Activated CD4-positive, alpha-beta T cell treated with anti-CD3 and anti-CD28 coated beads, Interleukin-2, Interleukin-4, amounts not matched to agents 100 ng/mL and 50 ng/mL, durations not matched to agents 16 hours and 8 hours (primary cell): ENCODE data around the gene PRDM5.
"Not testable (repeated sequence)": the region's sequence is repeated elsewhere in the genome, so short reads cannot be mapped to it uniquely, and the experiment has no call there.

Experiments
- DNase-seq: peaks from one replicate; pipeline ENCODE4 v3.0.0-alpha.2; 2020; ENCODE audit warnings: low spot score

The PRDM5 gene

GRCh38 chr4:120703908-120704307 is 218.6 kb downstream of the PRDM5 start:
- no peak for DNase-seq

- DNase-seq, result no peak
Measured at GRCh38 chr4:120699354-120699753, 223.2 kb downstream of the PRDM5 start.

GRCh38 chr4:120694973-120695372 is 227.6 kb downstream of the PRDM5 start:
- DNase-seq, result no peak

- DNase-seq, result no peak
Measured at GRCh38 chr4:120693816-120694215, 228.7 kb downstream of the PRDM5 start.

- no peak for DNase-seq
Measured at GRCh38 chr4:120692964-120693363, 229.6 kb downstream of the PRDM5 start.

GRCh38 chr4:120691536-120691935 is 231.0 kb downstream of the PRDM5 start:
- no peak for DNase-seq

- DNase-seq, result no peak
Measured at GRCh38 chr4:120691106-120691505, 231.4 kb downstream of the PRDM5 start.

GRCh38 chr4:120688791-120689190 is 233.7 kb downstream of the PRDM5 start:
- DNase-seq, result no peak

GRCh38 chr4:120685756-120686278 is 236.7 kb downstream of the PRDM5 start:
- no peak for DNase-seq

GRCh38 chr4:120683897-120684540 is 238.5 kb downstream of the PRDM5 start:
- no peak for DNase-seq

GRCh38 chr4:120682981-120683380 is 239.5 kb downstream of the PRDM5 start:
- no peak for DNase-seq

GRCh38 chr4:120680647-120681228 is 241.8 kb downstream of the PRDM5 start:
- peak; percentile 2 for DNase-seq

- no peak for DNase-seq
Measured at GRCh38 chr4:120673696-120674095, 248.8 kb downstream of the PRDM5 start.

- no peak for DNase-seq
Measured at GRCh38 chr4:120672558-120673147, 249.9 kb downstream of the PRDM5 start.

- no peak for DNase-seq
Measured at GRCh38 chr4:120672076-120672475, 250.4 kb downstream of the PRDM5 start.

GRCh38 chr4:120671538-120671937 is 251.0 kb downstream of the PRDM5 start:
- DNase-seq, result no peak

- no peak for DNase-seq
Measured at GRCh38 chr4:120667102-120667501, 255.4 kb downstream of the PRDM5 start.

- DNase-seq, result no peak
Measured at GRCh38 chr4:120664851-120665250, 257.7 kb downstream of the PRDM5 start.

- DNase-seq, result no peak
Measured at GRCh38 chr4:120659616-120660170, 262.8 kb downstream of the PRDM5 start.

- DNase-seq, result no peak
Measured at GRCh38 chr4:120658772-120659171, 263.8 kb downstream of the PRDM5 start.

GRCh38 chr4:120653804-120654573 is 268.5 kb downstream of the PRDM5 start:
- no peak for DNase-seq

GRCh38 chr4:120648336-120648735 is 274.2 kb downstream of the PRDM5 start:
- DNase-seq, result not testable (repeated sequence)
